GM23338 (cell line): ENCODE data around the gene KRT8. TPM values are rescaled to one million over a fixed set of nuclear protein-coding genes. Genes with fewer than 3 reads are reported as not detected.

Experiments used
- ATAC-seq: fragments of 200-7000 bp; cut with Tn5 transposase; 3 replicates; pipeline ENCODE4 v1.9.1; 2020
- DNase-seq: peaks from one replicate; pipeline ENCODE4 v3.0.0-alpha.2; 2015; ENCODE audit warnings: low spot score
- H2AFZ ChIP-seq: fragments of 200-600 bp; sonication (generic); 2 replicates; pipeline ENCODE4 v1.8.0; 2016; ENCODE audit warnings: antibody characterized with exemption, mild to moderate bottlenecking, moderate library complexity
- H3F3A ChIP-seq: fragments of 200-600 bp; sonication (generic); replicated peaks from 2 replicates; pipeline ENCODE4 v1.8.0; 2017; ENCODE audit warnings: antibody characterized with exemption, mixed run types, low read depth
- H3K27ac ChIP-seq: fragments of 200-600 bp; sonication (generic); 2 replicates; pipeline ENCODE4 v1.6.1; 2016; ENCODE audit warnings: low read depth
- H3K27me3 ChIP-seq: fragments of 200-600 bp; sonication (generic); 2 replicates; pipeline ENCODE4 v1.8.0; 2016; ENCODE audit warnings: mild to moderate bottlenecking, mixed run types, moderate library complexity; ENCODE audit not compliant: insufficient read depth
- H3K36me3 ChIP-seq: fragments of 200-600 bp; sonication (generic); 2 replicates; pipeline ENCODE4 v1.8.0; 2016; ENCODE audit warnings: mild to moderate bottlenecking; ENCODE audit not compliant: insufficient read depth
- H3K4me1 ChIP-seq: fragments of 200-600 bp; sonication (generic); 2 replicates; pipeline ENCODE4 v1.8.0; 2016; ENCODE audit warnings: mild to moderate bottlenecking, moderate library complexity; ENCODE audit not compliant: insufficient read depth
- H3K4me2 ChIP-seq: fragments of 200-600 bp; sonication (generic); 2 replicates; pipeline ENCODE4 v1.7.1; 2017; ENCODE audit warnings: mixed run types
- H3K4me3 ChIP-seq: fragments of 200-600 bp; sonication (generic); 2 replicates; pipeline ENCODE4 v1.6.1; 2016; ENCODE audit warnings: mixed run types
- H3K79me2 ChIP-seq: fragments of 200-600 bp; sonication (generic); replicated peaks from 2 replicates; pipeline ENCODE4 v1.8.0; 2017; ENCODE audit warnings: mild to moderate bottlenecking; ENCODE audit not compliant: insufficient read depth
- H3K9me2 ChIP-seq: fragments of 200-600 bp; sonication (generic); 2 replicates; pipeline ENCODE4 v1.8.0; 2017; ENCODE audit not compliant: insufficient read depth
- H4K20me1 ChIP-seq: fragments of 200-600 bp; sonication (generic); replicated peaks from 2 replicates; pipeline ENCODE4 v1.8.0; 2017; ENCODE audit warnings: mild to moderate bottlenecking; ENCODE audit not compliant: insufficient read depth
- H3K27ac Mint-ChIP-seq: 2 replicates; pipeline ENCODE4 v1.8.0; 2020; ENCODE audit warnings: inconsistent platforms, mild to moderate bottlenecking, moderate library complexity, mixed read lengths
- H3K27me3 Mint-ChIP-seq: 3 replicates; pipeline ENCODE4 v1.8.0; 2022; ENCODE audit warnings: low read depth, mild to moderate bottlenecking, moderate library complexity, mixed read lengths, inconsistent platforms; ENCODE audit not compliant: insufficient read depth, poor library complexity
- H3K36me3 Mint-ChIP-seq: 3 replicates; pipeline ENCODE4 v1.8.0; 2021; ENCODE audit warnings: low read depth, mild to moderate bottlenecking, inconsistent platforms, moderate library complexity, mixed read lengths
- H3K4me1 Mint-ChIP-seq: 3 replicates; pipeline ENCODE4 v1.8.0; 2020; ENCODE audit warnings: mild to moderate bottlenecking, inconsistent platforms, mixed read lengths
- H3K4me3 Mint-ChIP-seq: 3 replicates; pipeline ENCODE4 v1.8.0; 2021; ENCODE audit warnings: moderate library complexity, mild to moderate bottlenecking, inconsistent platforms, mixed read lengths
- H3K9me3 Mint-ChIP-seq: 3 replicates; pipeline ENCODE4 v1.8.0; 2020; ENCODE audit warnings: moderate library complexity, mild to moderate bottlenecking, inconsistent platforms, mixed read lengths
- CREB1 ChIP-seq: fragments of 250-450 bp; sonication (Bioruptor Pico); IDR thresholded peaks from 2 replicates; pipeline ENCODE4 v1.5.0; 2020; ENCODE audit warnings: low read depth, mild to moderate bottlenecking, moderate library complexity
- CTCF ChIP-seq, 2 experiments: fragments of 200-600 bp in 1 of 2; sonication (generic) in 1 of 2; conservative IDR thresholded peaks; 2 replicates each; pipeline versions ENCODE4 v1.5.1 to v1.6.1; 2016 to 2017; ENCODE audit warnings: antibody characterized with exemption in 2 of 2, low read depth in 2 of 2, mild to moderate bottlenecking in 2 of 2, moderate library complexity in 1 of 2
- ETS1 ChIP-seq: IDR thresholded peaks from 2 replicates; pipeline ENCODE4 v1.6.1; 2016; ENCODE audit warnings: antibody characterized with exemption
- EZH2 ChIP-seq: fragments of 200-600 bp; sonication (generic); IDR thresholded peaks from one replicate; pipeline ENCODE4 v1.8.0; 2017; ENCODE audit warnings: antibody characterized with exemption, mild to moderate bottlenecking, low read depth; ENCODE audit not compliant: unreplicated experiment
- EZH2phosphoT487 ChIP-seq: fragments of 200-600 bp; sonication (generic); IDR thresholded peaks from one replicate; pipeline ENCODE4 v1.8.1; 2018; ENCODE audit warnings: antibody characterized with exemption; ENCODE audit not compliant: unreplicated experiment
- JUNB ChIP-seq: IDR thresholded peaks from one replicate; pipeline ENCODE4 v1.6.1; 2016; ENCODE audit warnings: antibody characterized with exemption; ENCODE audit not compliant: unreplicated experiment
- NANOG ChIP-seq: IDR thresholded peaks from 2 replicates; pipeline ENCODE4 v1.6.1; 2016; ENCODE audit warnings: antibody characterized with exemption, borderline replicate concordance
- POLR2AphosphoS5 ChIP-seq: IDR thresholded peaks from 2 replicates; pipeline ENCODE4 v1.6.1; 2016; ENCODE audit warnings: antibody characterized with exemption, low read depth
- REST ChIP-seq: IDR thresholded peaks from one replicate; pipeline ENCODE4 v1.6.1; 2018; ENCODE audit warnings: antibody characterized with exemption; ENCODE audit not compliant: unreplicated experiment
- STAT1 ChIP-seq: IDR thresholded peaks from one replicate; pipeline ENCODE4 v1.6.1; 2016; ENCODE audit warnings: antibody characterized with exemption; ENCODE audit not compliant: unreplicated experiment
- ZNF114 ChIP-seq: fragments of 250-450 bp; sonication (Bioruptor Pico); IDR thresholded peaks from 2 replicates; pipeline ENCODE4 v1.5.0; 2020; ENCODE audit warnings: mild to moderate bottlenecking, moderate library complexity
- ZNF331 ChIP-seq: fragments of 250-450 bp; sonication (Bioruptor Pico); IDR thresholded peaks from 2 replicates; pipeline ENCODE4 v1.5.0; 2020; ENCODE audit warnings: low read depth, mild to moderate bottlenecking, moderate library complexity
- ZNF462 ChIP-seq: fragments of 250-450 bp; sonication (Bioruptor Pico); IDR thresholded peaks from 2 replicates; pipeline ENCODE4 v1.5.0; 2020; ENCODE audit warnings: mild to moderate bottlenecking, moderate library complexity
- polyA plus RNA-seq: library from polyadenylated mRNA; unstranded; fragments of >200 nt; fragmentation: Nextera tagmentation; extraction: Ambion mirVana; gene quantifications from 2 replicates; pipeline ENCODE4 v1.2.1, GENCODE V29; 2016
- total RNA-seq: library from RNA; depleted of rRNA; stranded (reverse); fragments of >200 nt; shearing (Covaris generic); gene quantifications from 2 replicates; pipeline ENCODE4 v1.2.3, GENCODE V29; 2014

The KRT8 gene
- total and polyA plus RNA-seq, 2 experiments from 2014 or later = 250 to 322 TPM

GRCh38 chr12:52925717-52926595 lies 21.1 kb upstream of the KRT8 start:
- Mint-ChIP-seq H3K4me1 (peaks cover 40% of the 10 kb centered on the region), H3K27ac (peak overlapping the region; percentile 85), H3K27me3 (peaks cover 10% of the 10 kb centered on the region), H3K36me3 (no peaks in the 10 kb centered on the region), H3K9me3 (no peaks in the 10 kb centered on the region), H3K4me3 (no peak overlapping the region; the same call in 2 of the 3 replicates)
- Histone ChIP-seq H3K4me2 (peak overlapping the region; percentile 64), H3K9me2 (no peaks in the 10 kb centered on the region), H3K4me3 (no peak overlapping the region), H2AFZ (peak overlapping the region; percentile 49; the same call in 1 of the 2 replicates), H4K20me1 (no peaks in the 10 kb centered on the region), H3K4me1 (peaks cover 26% of the 10 kb centered on the region), H3K79me2 (no peaks in the 10 kb centered on the region), H3K36me3 (no peaks in the 10 kb centered on the region), H3K27ac (peak overlapping the region; percentile 66; the same call in 1 of the 2 replicates), H3K27me3 (no peaks in the 10 kb centered on the region), H3F3A (no peaks in the 10 kb centered on the region)
- ATAC-seq (peak; percentile 57), DNase-seq (peak; percentile 47)
- TF ChIP-seq ZNF114 (CRISPR knock-in tag) = no peak
- TF ChIP-seq ETS1 = no peak
- TF ChIP-seq CTCF (conservative IDR thresholded peaks at IDR 0.05; ENCODE audit: low read depth in 2 of 2) = no peak
- no peak for TF ChIP-seq ZNF331
- no peak for TF ChIP-seq ZNF462 (CRISPR knock-in tag)
- TF ChIP-seq EZH2phosphoT487 = no peak
- no peak for TF ChIP-seq POLR2AphosphoS5
- no peak for TF ChIP-seq JUNB
- TF ChIP-seq NANOG = no peak
- no peak for TF ChIP-seq REST
- no peak for TF ChIP-seq EZH2
- no peak for TF ChIP-seq STAT1
- TF ChIP-seq CREB1 (CRISPR knock-in tag) = no peak
